RWPE2 (cell line): ENCODE results near the gene FASTKD2.

Experiments used
- ATAC-seq: fragments of 200-7000 bp; cut with Tn5 transposase; 3 replicates; pipeline ENCODE4 v1.9.1; 2021; ENCODE audit warnings: low read depth
- DNase-seq: peaks from one replicate; pipeline ENCODE4 v3.0.0-alpha.2; 2020; ENCODE audit warnings: low spot score
- H3K27ac ChIP-seq: fragments of 450-650 bp; 2 replicates; pipeline ENCODE4 v1.5.1; 2017; ENCODE audit warnings: mild to moderate bottlenecking; ENCODE audit not compliant: poor library complexity, severe bottlenecking
- H3K27me3 ChIP-seq: fragments of 250-450 bp; sonication (Bioruptor Pico); 2 replicates; pipeline ENCODE4 v1.5.1; 2021; ENCODE audit warnings: mild to moderate bottlenecking, moderate library complexity; ENCODE audit not compliant: insufficient read depth, poor library complexity, severe bottlenecking
- H3K36me3 ChIP-seq: fragments of 250-450 bp; sonication (Bioruptor Pico); 2 replicates; pipeline ENCODE4 v1.5.1; 2020; ENCODE audit warnings: low read depth, mild to moderate bottlenecking, moderate library complexity
- H3K4me1 ChIP-seq: fragments of 250-450 bp; sonication (Bioruptor Pico); 2 replicates; pipeline ENCODE4 v1.5.1; 2021; ENCODE audit warnings: mild to moderate bottlenecking, moderate library complexity; ENCODE audit not compliant: insufficient read depth, poor library complexity, severe bottlenecking
- H3K4me3 ChIP-seq: fragments of 250-450 bp; sonication (Bioruptor Pico); 2 replicates; pipeline ENCODE4 v1.5.1; 2021; ENCODE audit warnings: mild to moderate bottlenecking, moderate library complexity; ENCODE audit not compliant: severe bottlenecking
- H3K9me3 ChIP-seq: fragments of 250-450 bp; sonication (Bioruptor Pico); 2 replicates; pipeline ENCODE4 v1.5.1; 2021; ENCODE audit warnings: mild to moderate bottlenecking, moderate library complexity; ENCODE audit not compliant: severe bottlenecking
- CTCF ChIP-seq: fragments of 450-650 bp; IDR thresholded peaks from one replicate; pipeline ENCODE4 v1.5.1; 2017; ENCODE audit warnings: mild to moderate bottlenecking, moderate library complexity; ENCODE audit not compliant: poor library complexity, severe bottlenecking

Gene FASTKD2

GRCh38 chr2:206833291-206833690 is 67.9 kb downstream of the FASTKD2 start:
- Histone ChIP-seq H3K4me1 (no peaks in the 10 kb centered on the region), H3K27me3 (no peaks in the 10 kb centered on the region), H3K27ac (no peak overlapping the region), H3K36me3 (no peaks in the 10 kb centered on the region), H3K9me3 (no peaks in the 10 kb centered on the region), H3K4me3 (no peak overlapping the region)
- ATAC-seq: no peak
- no peak for TF ChIP-seq CTCF
- no peak for DNase-seq

- Histone ChIP-seq H3K27ac (no peak overlapping the region), H3K27me3 (no peaks in the 10 kb centered on the region), H3K4me3 (no peak overlapping the region), H3K4me1 (no peaks in the 10 kb centered on the region), H3K36me3 (no peaks in the 10 kb centered on the region), H3K9me3 (no peaks in the 10 kb centered on the region)
- DNase-seq (no peak), ATAC-seq (no peak)
- no peak for TF ChIP-seq CTCF
These were observed 71.3 kb downstream of the FASTKD2 start for GRCh38 chr2:206836722-206837121.

- no peak overlapping the region for H3K27ac ChIP-seq
- H3K36me3 ChIP-seq: no peaks in the 10 kb centered on the region
- H3K4me1 ChIP-seq: no peaks in the 10 kb centered on the region
- DNase-seq: no peak
- no peak overlapping the region for H3K4me3 ChIP-seq
- H3K9me3 ChIP-seq: no peaks in the 10 kb centered on the region
- no peak for TF ChIP-seq CTCF
- H3K27me3 ChIP-seq: no peaks in the 10 kb centered on the region
- ATAC-seq: no peak
These were observed 72.4 kb downstream of the FASTKD2 start for GRCh38 chr2:206837775-206838174.

GRCh38 chr2:206838690-206839089 is 73.3 kb downstream of the FASTKD2 start:
- no peak overlapping the region for H3K4me3 ChIP-seq
- no peaks in the 10 kb centered on the region for H3K4me1 ChIP-seq
- ATAC-seq (no peak), DNase-seq (no peak)
- no peaks in the 10 kb centered on the region for H3K36me3 ChIP-seq
- H3K27ac ChIP-seq: no peak overlapping the region
- no peak for TF ChIP-seq CTCF
- no peaks in the 10 kb centered on the region for H3K9me3 ChIP-seq
- no peaks in the 10 kb centered on the region for H3K27me3 ChIP-seq

- TF ChIP-seq CTCF: no peak
- H3K4me3 ChIP-seq: no peak overlapping the region
- no peaks in the 10 kb centered on the region for H3K36me3 ChIP-seq
- no peaks in the 10 kb centered on the region for H3K9me3 ChIP-seq
- no peak for ATAC-seq
- no peaks in the 10 kb centered on the region for H3K27me3 ChIP-seq
- no peaks in the 10 kb centered on the region for H3K4me1 ChIP-seq
- no peak overlapping the region for H3K27ac ChIP-seq
- DNase-seq: no peak
These were observed 75.6 kb downstream of the FASTKD2 start for GRCh38 chr2:206840999-206841398.
